Thyroid gland (tissue), 4 donors: Measurements from ENCODE around the gene DTNB.

ENCODE experiments used
- POLR2A ChIP-seq, 2 donors: fragments of 450-650 bp; IDR thresholded peaks; one replicate each; pipeline ENCODE4 v1.6.1; 2017; ENCODE audit warnings: antibody characterized with exemption in 2 of 2, mild to moderate bottlenecking in 2 of 2, moderate library complexity in 1 of 2
- TF ChIP-seq, protein P1 (sequence below), 6 experiments: fragments of 200-600 bp in 3 of 6; fragments of 450-650 bp in 3 of 6; sonication (generic) in 3 of 6; IDR thresholded peaks; one replicate each; pipeline ENCODE4 v1.5.1; 2016 to 2019; ENCODE audit warnings: antibody characterized with exemption in 6 of 6, mild to moderate bottlenecking in 2 of 6, inconsistent platforms in 1 of 6, moderate library complexity in 1 of 6

DNA sequence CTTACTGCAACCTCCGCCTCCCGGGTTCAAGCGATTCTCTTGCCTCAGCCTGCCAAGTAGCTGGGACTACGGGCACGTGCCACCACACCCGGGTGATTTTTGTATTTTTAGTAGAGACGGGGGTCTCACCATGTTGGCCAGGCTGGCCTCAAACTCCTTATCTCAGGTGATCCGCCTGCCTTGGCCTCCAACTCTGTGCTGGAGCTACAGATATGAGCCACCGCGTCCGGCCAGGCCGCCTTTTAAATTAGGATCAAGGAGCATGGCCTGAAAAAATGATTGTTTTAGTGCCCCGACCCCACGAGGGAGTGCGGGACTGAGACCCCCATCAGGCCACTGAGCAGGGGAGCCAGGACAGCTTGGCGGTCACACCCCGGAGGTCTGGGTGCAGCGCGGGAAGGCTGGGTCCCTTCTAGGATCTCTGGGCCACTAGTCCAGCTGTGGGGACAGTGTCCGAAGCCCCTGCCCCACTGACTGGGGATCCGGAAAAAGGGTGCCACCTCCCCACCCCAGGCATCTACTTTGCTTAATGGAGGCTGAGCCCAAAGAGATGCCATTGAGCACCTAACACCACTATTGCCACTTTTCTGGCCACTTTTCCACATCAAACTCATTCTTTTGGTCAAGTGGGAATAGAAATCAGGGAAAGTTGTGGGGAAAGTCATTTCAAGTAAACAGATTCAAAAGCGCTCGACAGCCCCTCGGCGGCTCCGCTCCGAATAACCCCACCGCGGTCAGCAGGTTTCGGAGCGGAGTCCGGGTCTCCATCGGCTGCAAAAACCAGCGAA is 311.9 kb downstream of the DTNB start:
- no peak for TF ChIP-seq POLR2A (IDR thresholded peaks at IDR 0.05)
- TF ChIP-seq, protein P1, sequence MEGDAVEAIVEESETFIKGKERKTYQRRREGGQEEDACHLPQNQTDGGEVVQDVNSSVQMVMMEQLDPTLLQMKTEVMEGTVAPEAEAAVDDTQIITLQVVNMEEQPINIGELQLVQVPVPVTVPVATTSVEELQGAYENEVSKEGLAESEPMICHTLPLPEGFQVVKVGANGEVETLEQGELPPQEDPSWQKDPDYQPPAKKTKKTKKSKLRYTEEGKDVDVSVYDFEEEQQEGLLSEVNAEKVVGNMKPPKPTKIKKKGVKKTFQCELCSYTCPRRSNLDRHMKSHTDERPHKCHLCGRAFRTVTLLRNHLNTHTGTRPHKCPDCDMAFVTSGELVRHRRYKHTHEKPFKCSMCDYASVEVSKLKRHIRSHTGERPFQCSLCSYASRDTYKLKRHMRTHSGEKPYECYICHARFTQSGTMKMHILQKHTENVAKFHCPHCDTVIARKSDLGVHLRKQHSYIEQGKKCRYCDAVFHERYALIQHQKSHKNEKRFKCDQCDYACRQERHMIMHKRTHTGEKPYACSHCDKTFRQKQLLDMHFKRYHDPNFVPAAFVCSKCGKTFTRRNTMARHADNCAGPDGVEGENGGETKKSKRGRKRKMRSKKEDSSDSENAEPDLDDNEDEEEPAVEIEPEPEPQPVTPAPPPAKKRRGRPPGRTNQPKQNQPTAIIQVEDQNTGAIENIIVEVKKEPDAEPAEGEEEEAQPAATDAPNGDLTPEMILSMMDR (IDR thresholded peaks at IDR 0.05) = no peak
